Fibroblast of villous mesenchyme (primary cell): ENCODE measurements around the gene KLHDC4. TPM values are rescaled to one million over a fixed set of nuclear protein-coding genes. Genes with fewer than 3 reads are reported as not detected.
A peak's percentile ranks its signal among the peaks of the same experiment; 100 is the strongest.

Experiments
- DNase-seq: peaks from one replicate; pipeline ENCODE4 v3.0.0-alpha.2; 2010; ENCODE audit warnings: low read depth
- H3K4me3 ChIP-seq: 2 replicates; pipeline ENCODE4 v1.5.1; 2011; ENCODE audit warnings: low read depth, mild to moderate bottlenecking, low read length
- CTCF ChIP-seq: IDR thresholded peaks from 2 replicates; pipeline ENCODE4 v1.5.1; 2012; ENCODE audit warnings: low read depth, mild to moderate bottlenecking, low read length; ENCODE audit not compliant: insufficient read depth
- total RNA-seq: library from RNA; depleted of rRNA; stranded (reverse); fragments of >200 nt; gene quantifications from 2 replicates; pipeline ENCODE4 v1.2.3, GENCODE V29; 2012

Gene KLHDC4
- total RNA-seq, 1 donor: 14.7 TPM

GRCh38 chr16:87740909-87741424, 24.8 kb downstream of the KLHDC4 start:
- TF ChIP-seq CTCF: no peak
- peak; percentile 70 for DNase-seq
- no peak overlapping the region for H3K4me3 ChIP-seq

DNA sequence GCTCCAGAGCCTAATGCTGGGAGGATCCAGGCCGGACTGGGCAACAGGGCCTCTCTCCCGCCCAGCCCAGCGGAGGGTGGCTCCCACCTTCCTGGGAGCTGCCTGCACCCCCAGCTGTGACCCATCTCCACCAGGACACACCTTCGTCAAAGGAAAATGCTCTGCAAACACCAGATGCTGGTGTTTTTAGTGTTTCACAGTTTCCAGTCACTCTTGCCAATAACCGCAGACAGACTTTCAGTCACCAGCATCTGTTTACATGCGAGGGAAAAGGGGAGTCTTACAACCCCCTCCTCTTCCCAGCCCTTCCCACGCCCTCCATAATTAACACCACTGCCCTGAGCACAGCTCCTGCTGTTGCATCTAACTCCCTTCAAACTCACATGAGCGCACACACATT, 25.3 kb downstream of the KLHDC4 start:
- H3K4me3 ChIP-seq: no peak overlapping the region
- TF ChIP-seq CTCF: no peak
- DNase-seq: peak; percentile 75

- no peak for TF ChIP-seq CTCF
- no peak overlapping the region for H3K4me3 ChIP-seq
- DNase-seq: no peak
Measured at GRCh38 chr16:87739801-87740200, 26.0 kb downstream of the KLHDC4 start.

DNA sequence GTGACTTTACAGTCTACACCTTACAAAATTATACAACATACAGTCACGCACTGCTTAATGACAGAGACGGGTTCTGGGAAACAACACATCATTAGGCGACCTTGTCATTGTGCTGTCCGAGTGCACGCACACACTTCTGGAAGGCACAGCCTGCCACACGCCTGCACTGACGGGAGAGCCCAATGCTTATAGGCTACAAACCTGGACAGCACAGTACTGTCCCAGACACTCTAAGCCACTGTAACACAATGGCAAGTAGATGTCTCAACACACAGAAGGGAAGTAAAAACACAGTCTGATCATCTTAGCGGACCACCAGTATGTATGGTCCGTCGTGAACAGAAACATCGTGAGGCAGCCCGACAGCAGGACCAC, 29.8 kb downstream of the KLHDC4 start:
- TF ChIP-seq CTCF: no peak
- no peak for DNase-seq
- H3K4me3 ChIP-seq: no peak overlapping the region

DNA sequence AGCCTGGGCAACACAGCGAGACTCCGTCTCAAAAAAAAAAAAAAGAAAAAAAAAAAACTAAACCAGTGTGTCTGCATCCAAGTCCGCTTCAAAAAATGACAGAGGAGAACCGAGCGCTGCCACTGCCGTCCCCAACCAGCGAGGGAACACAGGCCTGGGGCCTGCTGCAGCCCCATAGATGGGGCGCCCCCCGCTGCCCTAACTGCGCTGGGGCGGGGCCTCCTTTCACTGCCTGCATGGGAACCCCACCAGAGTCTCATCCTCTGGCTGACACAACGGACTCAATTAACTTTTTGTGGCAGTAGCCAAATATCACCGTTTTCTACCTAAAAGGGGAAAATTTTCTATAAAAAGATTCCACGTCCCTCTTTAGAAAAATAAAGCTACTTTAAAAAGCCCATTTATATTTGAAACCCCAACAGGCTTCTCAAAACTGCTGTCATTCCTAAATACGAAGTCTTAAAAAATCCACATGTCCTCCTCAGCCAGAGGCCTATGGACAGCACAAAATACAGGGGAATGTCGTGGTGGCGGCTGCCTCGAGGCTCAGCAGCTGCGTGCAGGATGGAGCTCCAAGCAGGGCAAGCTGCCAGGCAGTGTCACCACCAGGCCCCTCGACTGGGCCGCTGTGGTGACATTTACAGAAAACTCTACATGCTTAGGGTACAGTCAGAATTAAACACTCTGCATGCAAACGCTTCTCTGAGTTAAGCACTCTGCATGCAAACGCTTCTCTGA, 30.3 kb downstream of the KLHDC4 start:
- DNase-seq: no peak
- no peak for TF ChIP-seq CTCF
- H3K4me3 ChIP-seq: no peak overlapping the region

- H3K4me3 ChIP-seq: no peak overlapping the region
- DNase-seq: no peak
- TF ChIP-seq CTCF: no peak
Measured at GRCh38 chr16:87734644-87735043, 31.1 kb downstream of the KLHDC4 start.

- no peak for DNase-seq
- no peak for TF ChIP-seq CTCF
- no peak overlapping the region for H3K4me3 ChIP-seq
Measured at GRCh38 chr16:87733190-87733589, 32.6 kb downstream of the KLHDC4 start.
